ENCODE data around the gene PRDM16. TPM values are rescaled to one million over a fixed set of nuclear protein-coding genes. Genes with fewer than 3 reads are reported as not detected.

PRDM16 gene
- total RNA-seq, 4 donors from 2014 or later, result 0.19 to 1.6 (median 0.36) TPM

DNA sequence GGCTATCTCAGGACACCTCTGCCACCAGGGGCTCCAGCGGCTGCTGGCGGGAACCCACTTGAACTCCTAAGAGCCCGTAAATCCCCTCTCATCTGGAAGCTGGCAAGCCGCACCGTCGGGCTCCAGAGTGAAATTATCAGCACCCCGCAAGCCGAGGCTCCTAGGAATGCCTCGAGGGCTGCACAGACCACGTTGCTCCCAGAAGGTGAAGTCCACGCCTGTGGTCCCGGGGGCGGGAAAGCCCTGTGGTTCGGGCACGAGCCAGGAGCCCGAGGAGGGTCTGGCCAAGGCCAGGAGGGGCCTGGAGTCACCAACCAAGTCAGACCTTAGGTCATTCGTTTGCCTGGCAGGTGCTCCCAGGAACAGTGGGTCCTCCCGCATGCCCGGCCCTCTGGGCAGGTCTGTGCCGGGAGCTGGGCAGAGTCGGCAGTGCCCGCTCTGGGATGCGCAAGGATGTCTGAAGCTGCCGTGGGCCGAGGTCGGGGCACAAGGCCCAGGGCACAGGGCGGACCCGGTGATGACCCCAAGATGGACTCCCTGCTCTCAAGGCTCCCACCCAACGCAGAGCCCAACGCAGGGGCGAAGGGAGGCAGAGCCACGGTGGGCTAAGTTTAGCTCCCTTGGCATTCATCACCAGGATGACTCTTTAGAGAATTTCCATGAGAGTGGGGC is 38.9 kb upstream of the PRDM16 start:
- no peaks in the 10 kb centered on the region for H3K9me3 ChIP-seq
- H3K27ac ChIP-seq, result no peak overlapping the region
- WGBS, result no CpG with 5 or more reads among the region's 32 CpGs
- TF ChIP-seq POLR2AphosphoS5 (IDR thresholded peaks at IDR 0.05), result no peak
- no peak for TF ChIP-seq EP300 (IDR thresholded peaks at IDR 0.05)
- TF ChIP-seq POLR2A (IDR thresholded peaks at IDR 0.05), result no peak
- TF ChIP-seq, protein P1, sequence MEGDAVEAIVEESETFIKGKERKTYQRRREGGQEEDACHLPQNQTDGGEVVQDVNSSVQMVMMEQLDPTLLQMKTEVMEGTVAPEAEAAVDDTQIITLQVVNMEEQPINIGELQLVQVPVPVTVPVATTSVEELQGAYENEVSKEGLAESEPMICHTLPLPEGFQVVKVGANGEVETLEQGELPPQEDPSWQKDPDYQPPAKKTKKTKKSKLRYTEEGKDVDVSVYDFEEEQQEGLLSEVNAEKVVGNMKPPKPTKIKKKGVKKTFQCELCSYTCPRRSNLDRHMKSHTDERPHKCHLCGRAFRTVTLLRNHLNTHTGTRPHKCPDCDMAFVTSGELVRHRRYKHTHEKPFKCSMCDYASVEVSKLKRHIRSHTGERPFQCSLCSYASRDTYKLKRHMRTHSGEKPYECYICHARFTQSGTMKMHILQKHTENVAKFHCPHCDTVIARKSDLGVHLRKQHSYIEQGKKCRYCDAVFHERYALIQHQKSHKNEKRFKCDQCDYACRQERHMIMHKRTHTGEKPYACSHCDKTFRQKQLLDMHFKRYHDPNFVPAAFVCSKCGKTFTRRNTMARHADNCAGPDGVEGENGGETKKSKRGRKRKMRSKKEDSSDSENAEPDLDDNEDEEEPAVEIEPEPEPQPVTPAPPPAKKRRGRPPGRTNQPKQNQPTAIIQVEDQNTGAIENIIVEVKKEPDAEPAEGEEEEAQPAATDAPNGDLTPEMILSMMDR (IDR thresholded peaks at IDR 0.05), result no peak
- no peaks in the 10 kb centered on the region for H3K36me3 ChIP-seq
- no peaks in the 10 kb centered on the region for H3K4me1 ChIP-seq
- peaks cover 79% of the 10 kb centered on the region for H3K27me3 ChIP-seq
- peak; percentile 56 to 65 for DNase-seq (ENCODE audit: low spot score in 2 of 2)
- H3K4me3 ChIP-seq, result no peak overlapping the region

DNA sequence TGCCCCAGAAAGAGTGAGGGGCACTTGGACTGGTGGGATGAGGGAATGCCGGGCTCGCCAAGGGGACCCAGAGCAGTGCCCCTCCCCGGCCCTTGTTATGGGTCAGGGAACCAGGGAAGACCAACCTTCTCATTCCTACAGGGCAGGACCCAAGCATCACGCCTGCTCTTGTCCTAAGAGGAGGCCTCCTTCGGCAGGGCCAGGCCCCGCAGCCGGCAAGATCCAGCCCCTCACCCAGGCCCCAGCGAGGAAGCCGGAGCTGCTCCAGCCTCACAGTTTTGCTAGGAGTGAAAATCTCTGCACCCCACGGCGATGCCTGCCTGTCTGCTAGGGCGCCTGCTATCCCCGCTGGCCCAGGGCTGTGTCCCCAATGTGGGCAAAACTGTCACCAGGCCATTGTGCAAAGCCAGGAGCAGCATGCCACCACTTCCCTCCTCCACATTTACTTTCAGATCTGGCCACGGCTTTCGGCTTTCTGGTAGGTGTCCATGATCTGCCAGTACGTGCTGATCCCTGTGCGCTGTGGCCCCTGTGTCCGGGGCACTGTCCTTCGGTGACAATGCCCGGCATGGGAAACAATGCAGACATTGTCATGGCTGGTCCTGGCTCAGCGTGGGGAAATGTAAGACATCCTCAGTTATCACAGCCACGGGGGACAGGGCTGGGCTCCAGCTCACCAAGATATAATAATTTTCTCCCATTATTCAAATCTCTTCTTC is 38.2 kb upstream of the PRDM16 start:
- no peak for TF ChIP-seq POLR2A (IDR thresholded peaks at IDR 0.05)
- no peak for TF ChIP-seq POLR2AphosphoS5 (IDR thresholded peaks at IDR 0.05)
- TF ChIP-seq, protein P1 (IDR thresholded peaks at IDR 0.05), result no peak
- no peak for TF ChIP-seq EP300 (IDR thresholded peaks at IDR 0.05)
- H3K36me3 ChIP-seq, result no peaks in the 10 kb centered on the region
- peaks cover 79% of the 10 kb centered on the region for H3K27me3 ChIP-seq
- WGBS, result 84% methylated on average over 9 of the region's 22 CpGs
- H3K9me3 ChIP-seq, result no peaks in the 10 kb centered on the region
- H3K4me3 ChIP-seq, result no peak overlapping the region
- H3K27ac ChIP-seq, result no peak overlapping the region
- peak in 1 of 2 donors; percentile 60 for DNase-seq (ENCODE audit: low spot score in 2 of 2)
- H3K4me1 ChIP-seq, result no peaks in the 10 kb centered on the region

DNA sequence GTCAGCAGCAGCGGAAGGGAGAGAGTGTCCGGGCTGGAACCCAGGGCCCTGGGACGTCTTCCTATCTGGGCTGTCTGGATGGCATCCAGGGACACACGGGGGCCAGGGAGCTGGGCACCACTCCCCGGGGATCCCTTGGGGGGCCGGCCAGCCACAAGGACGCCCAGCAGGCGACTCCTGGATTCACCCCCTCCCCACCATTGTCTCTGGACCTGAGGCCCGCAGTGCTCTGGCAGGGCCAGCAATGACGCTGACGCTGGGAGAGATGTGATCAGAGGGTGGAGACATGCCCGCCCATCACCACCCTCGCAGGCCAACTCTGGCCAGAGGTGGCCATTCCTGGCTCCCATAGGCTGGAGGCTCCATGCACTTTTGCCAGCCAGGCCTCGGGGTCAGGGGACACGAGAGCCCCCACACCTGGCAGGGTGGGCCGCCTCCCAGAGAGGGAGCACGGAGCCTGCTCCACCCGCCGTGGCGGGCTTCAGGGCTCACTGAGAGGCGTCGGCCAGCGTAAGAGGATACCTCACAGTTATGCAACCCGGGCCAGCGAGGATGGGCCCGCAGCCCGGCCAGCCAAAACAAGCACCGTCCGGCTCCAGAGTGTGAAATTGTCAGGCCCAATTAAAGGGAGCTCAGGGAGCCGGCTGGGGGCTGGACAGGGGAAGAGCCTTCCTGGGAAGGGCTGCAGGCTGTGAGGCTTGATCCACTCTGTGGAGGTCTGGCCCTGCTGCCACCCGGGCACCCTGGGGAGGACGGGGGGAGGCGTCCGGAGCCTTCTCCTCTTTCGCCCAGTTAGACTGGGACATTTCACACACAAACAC is 37.4 kb upstream of the PRDM16 start:
- no peak overlapping the region for H3K4me3 ChIP-seq
- peaks cover 86% of the 10 kb centered on the region for H3K27me3 ChIP-seq
- H3K36me3 ChIP-seq, result no peaks in the 10 kb centered on the region
- DNase-seq (ENCODE audit: low spot score in 2 of 2), result peak; percentile 50 to 79
- no peaks in the 10 kb centered on the region for H3K9me3 ChIP-seq
- no peak for TF ChIP-seq POLR2AphosphoS5 (IDR thresholded peaks at IDR 0.05)
- TF ChIP-seq POLR2A (IDR thresholded peaks at IDR 0.05), result no peak
- TF ChIP-seq, protein P1 (IDR thresholded peaks at IDR 0.05), result no peak
- no peak for TF ChIP-seq EP300 (IDR thresholded peaks at IDR 0.05)
- H3K27ac ChIP-seq, result no peak overlapping the region
- H3K4me1 ChIP-seq, result no peaks in the 10 kb centered on the region
- WGBS, result 81% methylated on average over 11 of the region's 35 CpGs

DNA sequence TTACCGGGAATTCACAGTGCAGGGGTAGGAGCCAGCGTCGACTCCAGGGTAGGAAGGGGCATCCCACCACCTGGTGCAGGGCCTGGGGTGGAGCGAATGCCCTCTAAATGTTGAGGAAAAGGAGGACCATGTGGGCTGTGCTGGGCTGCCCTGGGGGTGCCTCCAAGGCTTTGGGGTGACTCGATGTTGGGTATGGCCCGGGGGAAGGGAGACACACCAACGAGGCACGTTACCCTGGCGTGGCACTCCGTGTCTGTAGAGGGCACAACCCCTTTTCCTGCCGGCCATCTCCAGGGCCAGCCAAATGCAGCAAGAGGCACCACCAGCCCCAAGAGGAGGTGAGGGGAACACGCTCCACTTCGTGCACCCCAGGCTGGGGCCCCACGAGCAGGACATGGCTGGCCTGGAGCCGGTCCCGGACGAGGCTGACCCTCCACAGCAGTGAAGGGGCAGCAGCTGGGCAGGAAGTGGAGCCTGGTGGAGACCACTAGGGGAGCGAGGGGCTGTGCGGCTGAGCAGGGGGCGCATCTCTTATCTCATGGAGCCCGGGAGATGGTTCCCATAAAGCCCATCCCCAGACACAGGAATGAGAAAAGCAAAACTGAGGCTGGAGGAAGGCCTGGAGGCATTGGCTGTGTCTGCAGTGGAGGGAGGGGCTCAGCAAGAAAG is 36.5 kb upstream of the PRDM16 start:
- peak in 1 of 2 donors; percentile 66 for DNase-seq (ENCODE audit: low spot score in 2 of 2)
- H3K4me3 ChIP-seq, result no peak overlapping the region
- no peaks in the 10 kb centered on the region for H3K9me3 ChIP-seq
- H3K36me3 ChIP-seq, result no peaks in the 10 kb centered on the region
- no peaks in the 10 kb centered on the region for H3K4me1 ChIP-seq
- H3K27ac ChIP-seq, result no peak overlapping the region
- peaks cover 86% of the 10 kb centered on the region for H3K27me3 ChIP-seq
- 87% methylated on average over 15 of the region's 21 CpGs for WGBS
- TF ChIP-seq POLR2AphosphoS5 (IDR thresholded peaks at IDR 0.05) (no peak), POLR2A (IDR thresholded peaks at IDR 0.05) (no peak), EP300 (IDR thresholded peaks at IDR 0.05) (no peak)
- TF ChIP-seq, protein P1 (IDR thresholded peaks at IDR 0.05), result no peak
